SK-N-SH treated with all-trans-retinoic acid at 6 μM for 48 hours (cell line): Measurements from ENCODE around the gene KRTAP4-8.

Source experiments
- ATAC-seq: fragments of 200-7000 bp; cut with Tn5 transposase; 3 replicates; pipeline ENCODE4 v1.9.1; 2020; ENCODE audit warnings: mild to moderate bottlenecking, moderate library complexity
- CSDC2 ChIP-seq: fragments of 250-450 bp; sonication (Bioruptor Pico); IDR thresholded peaks from 2 replicates; pipeline ENCODE4 v1.5.0; 2020; ENCODE audit warnings: mild to moderate bottlenecking, moderate library complexity
- ESRRG ChIP-seq: fragments of 250-450 bp; sonication (Bioruptor Pico); IDR thresholded peaks from 2 replicates; pipeline ENCODE4 v1.6.1; 2021; ENCODE audit warnings: mild to moderate bottlenecking
- GLIS3 ChIP-seq: fragments of 250-450 bp; sonication (Bioruptor Pico); IDR thresholded peaks from 2 replicates; pipeline ENCODE4 v1.5.0; 2020; ENCODE audit warnings: mild to moderate bottlenecking, moderate library complexity
- OSR1 ChIP-seq: fragments of 250-450 bp; sonication (Bioruptor Pico); IDR thresholded peaks from 2 replicates; pipeline ENCODE4 v1.8.0; 2022; ENCODE audit warnings: moderate library complexity, mild to moderate bottlenecking, inconsistent platforms
- PPARA ChIP-seq: fragments of 250-450 bp; sonication (Bioruptor Pico); IDR thresholded peaks from 2 replicates; pipeline ENCODE4 v1.5.0; 2020; ENCODE audit warnings: mild to moderate bottlenecking, borderline replicate concordance
- RARB ChIP-seq: fragments of 250-450 bp; sonication (Bioruptor Pico); IDR thresholded peaks from 2 replicates; pipeline ENCODE4 v1.8.0; 2021; ENCODE audit warnings: mild to moderate bottlenecking, moderate library complexity
- TOX ChIP-seq: fragments of 250-450 bp; sonication (Bioruptor Pico); IDR thresholded peaks from 2 replicates; pipeline ENCODE4 v1.8.0; 2021; ENCODE audit warnings: mild to moderate bottlenecking, moderate library complexity, borderline replicate concordance
- ZC3H10 ChIP-seq: fragments of 250-450 bp; sonication (Bioruptor Pico); IDR thresholded peaks from 2 replicates; pipeline ENCODE4 v1.5.1; 2021; ENCODE audit warnings: mild to moderate bottlenecking, moderate library complexity
- ZNF565 ChIP-seq: fragments of 450-650 bp; formaldehyde crosslinking; conservative IDR thresholded peaks from 2 replicates; pipeline ENCODE4 v1.5.0; 2020; ENCODE audit warnings: low read depth, mild to moderate bottlenecking, moderate library complexity
- TF ChIP-seq, protein P1 (sequence below): fragments of 250-450 bp; sonication (Bioruptor Pico); IDR thresholded peaks from 2 replicates; pipeline ENCODE4 v1.8.0; 2020; ENCODE audit warnings: mild to moderate bottlenecking, moderate library complexity, borderline replicate concordance
- TF ChIP-seq, protein P2 (sequence below): fragments of 250-450 bp; sonication (Bioruptor Pico); IDR thresholded peaks from 2 replicates; pipeline ENCODE4 v1.5.1; 2020; ENCODE audit warnings: low read depth, mild to moderate bottlenecking, moderate library complexity
- TF ChIP-seq, protein P3 (sequence below): fragments of 250-450 bp; sonication (Bioruptor Pico); IDR thresholded peaks from 2 replicates; pipeline ENCODE4 v1.5.0; 2020; ENCODE audit warnings: mild to moderate bottlenecking, moderate library complexity
- TF ChIP-seq, protein P4 (sequence below): fragments of 250-450 bp; sonication (Bioruptor Pico); IDR thresholded peaks from 2 replicates; pipeline ENCODE4 v1.5.1; 2021; ENCODE audit warnings: mild to moderate bottlenecking, moderate library complexity
- TF ChIP-seq, protein P5 (sequence below): fragments of 250-450 bp; sonication (Bioruptor Pico); IDR thresholded peaks from 2 replicates; pipeline ENCODE4 v1.8.0; 2021; ENCODE audit warnings: low read depth, mild to moderate bottlenecking, moderate library complexity, borderline replicate concordance

Gene KRTAP4-8

DNA sequence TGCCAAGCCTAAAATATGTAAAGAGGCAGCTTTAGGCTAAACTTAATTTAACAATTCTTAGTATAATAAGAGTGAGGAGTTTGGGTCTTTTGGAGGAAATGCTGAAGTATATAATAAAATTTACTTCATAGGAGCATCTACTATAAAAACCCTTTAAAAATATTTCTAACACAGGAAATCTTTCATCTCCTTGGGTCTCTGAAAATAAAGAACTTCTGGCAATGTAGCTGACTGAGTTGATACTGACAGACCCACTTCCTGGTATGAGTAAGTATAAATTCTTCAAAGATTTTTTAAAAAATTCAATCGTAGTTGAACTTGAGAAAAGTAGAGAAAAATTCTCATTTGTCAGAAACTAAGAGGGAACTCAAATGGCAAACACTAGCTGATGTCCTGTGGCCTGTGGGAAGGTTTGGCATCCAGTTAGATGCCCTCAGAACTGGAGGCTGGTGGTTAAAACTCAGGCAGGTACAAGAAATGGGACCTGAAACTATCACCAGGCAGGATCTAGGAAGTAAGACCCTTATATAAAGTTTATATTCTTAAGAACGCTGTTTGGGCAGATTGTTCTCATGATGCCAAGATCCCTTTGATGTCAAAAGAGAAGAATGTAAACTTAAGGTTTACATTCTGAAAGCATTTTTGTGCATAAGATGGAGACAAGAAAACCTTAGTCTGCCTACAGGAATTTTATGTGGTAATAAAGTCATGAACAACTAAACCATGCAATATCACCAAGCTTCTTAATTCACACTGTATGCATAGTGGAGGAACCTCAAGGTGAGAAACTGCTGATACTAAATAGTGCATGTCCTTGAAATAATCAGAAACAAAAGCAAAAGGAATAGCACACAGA is 36.2 kb upstream of the KRTAP4-8 start (continued):
- TF ChIP-seq, protein P1, sequence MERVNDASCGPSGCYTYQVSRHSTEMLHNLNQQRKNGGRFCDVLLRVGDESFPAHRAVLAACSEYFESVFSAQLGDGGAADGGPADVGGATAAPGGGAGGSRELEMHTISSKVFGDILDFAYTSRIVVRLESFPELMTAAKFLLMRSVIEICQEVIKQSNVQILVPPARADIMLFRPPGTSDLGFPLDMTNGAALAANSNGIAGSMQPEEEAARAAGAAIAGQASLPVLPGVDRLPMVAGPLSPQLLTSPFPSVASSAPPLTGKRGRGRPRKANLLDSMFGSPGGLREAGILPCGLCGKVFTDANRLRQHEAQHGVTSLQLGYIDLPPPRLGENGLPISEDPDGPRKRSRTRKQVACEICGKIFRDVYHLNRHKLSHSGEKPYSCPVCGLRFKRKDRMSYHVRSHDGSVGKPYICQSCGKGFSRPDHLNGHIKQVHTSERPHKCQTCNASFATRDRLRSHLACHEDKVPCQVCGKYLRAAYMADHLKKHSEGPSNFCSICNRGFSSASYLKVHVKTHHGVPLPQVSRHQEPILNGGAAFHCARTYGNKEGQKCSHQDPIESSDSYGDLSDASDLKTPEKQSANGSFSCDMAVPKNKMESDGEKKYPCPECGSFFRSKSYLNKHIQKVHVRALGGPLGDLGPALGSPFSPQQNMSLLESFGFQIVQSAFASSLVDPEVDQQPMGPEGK (CRISPR knock-in tag), result no peak
- TF ChIP-seq PPARA (CRISPR knock-in tag), result no peak
- TF ChIP-seq GLIS3, result no peak
- TF ChIP-seq ZNF565, result no peak
- TF ChIP-seq OSR1 (CRISPR knock-in tag), result no peak
- TF ChIP-seq TOX (CRISPR knock-in tag), result no peak

DNA sequence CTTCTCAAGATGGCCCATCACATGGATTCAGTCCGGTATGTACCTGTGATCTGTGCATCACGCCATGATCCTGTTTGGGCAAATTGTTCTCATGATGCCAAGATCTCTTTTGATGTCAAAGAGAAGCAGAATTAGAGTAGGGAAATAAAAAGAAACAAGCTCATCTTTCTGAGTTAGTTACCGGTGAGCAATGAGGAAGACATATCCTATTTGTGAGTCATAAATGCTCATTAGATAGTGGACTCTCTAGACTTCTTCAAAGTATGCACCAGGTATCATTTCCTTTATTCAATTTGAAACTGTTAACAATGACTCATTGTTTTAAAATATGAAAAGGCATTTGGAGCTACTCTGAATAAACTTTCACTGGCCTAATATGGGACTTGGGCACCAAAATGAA is 34.0 kb upstream of the KRTAP4-8 start:
- no peak for TF ChIP-seq OSR1 (CRISPR knock-in tag)
- no peak for TF ChIP-seq CSDC2 (CRISPR knock-in tag)
- TF ChIP-seq, protein P2, sequence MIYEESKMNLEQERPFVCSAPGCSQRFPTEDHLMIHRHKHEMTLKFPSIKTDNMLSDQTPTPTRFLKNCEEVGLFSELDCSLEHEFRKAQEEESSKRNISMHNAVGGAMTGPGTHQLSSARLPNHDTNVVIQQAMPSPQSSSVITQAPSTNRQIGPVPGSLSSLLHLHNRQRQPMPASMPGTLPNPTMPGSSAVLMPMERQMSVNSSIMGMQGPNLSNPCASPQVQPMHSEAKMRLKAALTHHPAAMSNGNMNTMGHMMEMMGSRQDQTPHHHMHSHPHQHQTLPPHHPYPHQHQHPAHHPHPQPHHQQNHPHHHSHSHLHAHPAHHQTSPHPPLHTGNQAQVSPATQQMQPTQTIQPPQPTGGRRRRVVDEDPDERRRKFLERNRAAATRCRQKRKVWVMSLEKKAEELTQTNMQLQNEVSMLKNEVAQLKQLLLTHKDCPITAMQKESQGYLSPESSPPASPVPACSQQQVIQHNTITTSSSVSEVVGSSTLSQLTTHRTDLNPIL (CRISPR knock-in tag), result no peak
- TF ChIP-seq, protein P1 (CRISPR knock-in tag), result no peak
- no peak for TF ChIP-seq RARB (CRISPR knock-in tag)
- no peak for TF ChIP-seq ZC3H10 (CRISPR knock-in tag)
- TF ChIP-seq ZNF565, result no peak
- TF ChIP-seq, protein P3, sequence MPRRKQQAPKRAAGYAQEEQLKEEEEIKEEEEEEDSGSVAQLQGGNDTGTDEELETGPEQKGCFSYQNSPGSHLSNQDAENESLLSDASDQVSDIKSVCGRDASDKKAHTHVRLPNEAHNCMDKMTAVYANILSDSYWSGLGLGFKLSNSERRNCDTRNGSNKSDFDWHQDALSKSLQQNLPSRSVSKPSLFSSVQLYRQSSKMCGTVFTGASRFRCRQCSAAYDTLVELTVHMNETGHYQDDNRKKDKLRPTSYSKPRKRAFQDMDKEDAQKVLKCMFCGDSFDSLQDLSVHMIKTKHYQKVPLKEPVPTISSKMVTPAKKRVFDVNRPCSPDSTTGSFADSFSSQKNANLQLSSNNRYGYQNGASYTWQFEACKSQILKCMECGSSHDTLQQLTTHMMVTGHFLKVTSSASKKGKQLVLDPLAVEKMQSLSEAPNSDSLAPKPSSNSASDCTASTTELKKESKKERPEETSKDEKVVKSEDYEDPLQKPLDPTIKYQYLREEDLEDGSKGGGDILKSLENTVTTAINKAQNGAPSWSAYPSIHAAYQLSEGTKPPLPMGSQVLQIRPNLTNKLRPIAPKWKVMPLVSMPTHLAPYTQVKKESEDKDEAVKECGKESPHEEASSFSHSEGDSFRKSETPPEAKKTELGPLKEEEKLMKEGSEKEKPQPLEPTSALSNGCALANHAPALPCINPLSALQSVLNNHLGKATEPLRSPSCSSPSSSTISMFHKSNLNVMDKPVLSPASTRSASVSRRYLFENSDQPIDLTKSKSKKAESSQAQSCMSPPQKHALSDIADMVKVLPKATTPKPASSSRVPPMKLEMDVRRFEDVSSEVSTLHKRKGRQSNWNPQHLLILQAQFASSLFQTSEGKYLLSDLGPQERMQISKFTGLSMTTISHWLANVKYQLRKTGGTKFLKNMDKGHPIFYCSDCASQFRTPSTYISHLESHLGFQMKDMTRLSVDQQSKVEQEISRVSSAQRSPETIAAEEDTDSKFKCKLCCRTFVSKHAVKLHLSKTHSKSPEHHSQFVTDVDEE, result no peak
- TF ChIP-seq ESRRG (CRISPR knock-in tag), result no peak
- TF ChIP-seq, protein P4, sequence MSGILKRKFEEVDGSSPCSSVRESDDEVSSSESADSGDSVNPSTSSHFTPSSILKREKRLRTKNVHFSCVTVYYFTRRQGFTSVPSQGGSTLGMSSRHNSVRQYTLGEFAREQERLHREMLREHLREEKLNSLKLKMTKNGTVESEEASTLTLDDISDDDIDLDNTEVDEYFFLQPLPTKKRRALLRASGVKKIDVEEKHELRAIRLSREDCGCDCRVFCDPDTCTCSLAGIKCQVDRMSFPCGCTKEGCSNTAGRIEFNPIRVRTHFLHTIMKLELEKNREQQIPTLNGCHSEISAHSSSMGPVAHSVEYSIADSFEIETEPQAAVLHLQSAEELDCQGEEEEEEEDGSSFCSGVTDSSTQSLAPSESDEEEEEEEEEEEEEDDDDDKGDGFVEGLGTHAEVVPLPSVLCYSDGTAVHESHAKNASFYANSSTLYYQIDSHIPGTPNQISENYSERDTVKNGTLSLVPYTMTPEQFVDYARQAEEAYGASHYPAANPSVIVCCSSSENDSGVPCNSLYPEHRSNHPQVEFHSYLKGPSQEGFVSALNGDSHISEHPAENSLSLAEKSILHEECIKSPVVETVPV (CRISPR knock-in tag), result no peak
- TF ChIP-seq, all 23 proteins: peak for 0
- ATAC-seq, result no peak

DNA sequence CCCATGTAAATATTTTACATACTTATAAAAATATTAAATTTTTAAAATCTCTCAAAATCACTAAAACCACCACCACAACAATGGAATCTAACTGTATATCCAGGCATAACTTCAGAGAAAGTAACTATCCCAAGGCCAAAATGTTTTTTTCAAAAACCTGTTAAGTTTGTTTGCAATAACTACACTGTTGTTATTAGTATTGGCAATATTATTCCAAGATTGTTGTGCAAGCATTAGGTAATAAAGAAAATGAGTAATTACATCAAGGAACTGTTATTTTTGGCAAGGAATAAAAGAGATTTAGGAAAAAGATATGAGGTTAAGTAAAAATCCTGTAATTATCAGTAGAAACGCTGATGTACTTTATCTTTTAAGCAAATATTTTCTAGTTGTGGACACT is 29.4 kb upstream of the KRTAP4-8 start:
- ATAC-seq, result no peak
- TF ChIP-seq, protein P3, result no peak
- TF ChIP-seq, protein P5, sequence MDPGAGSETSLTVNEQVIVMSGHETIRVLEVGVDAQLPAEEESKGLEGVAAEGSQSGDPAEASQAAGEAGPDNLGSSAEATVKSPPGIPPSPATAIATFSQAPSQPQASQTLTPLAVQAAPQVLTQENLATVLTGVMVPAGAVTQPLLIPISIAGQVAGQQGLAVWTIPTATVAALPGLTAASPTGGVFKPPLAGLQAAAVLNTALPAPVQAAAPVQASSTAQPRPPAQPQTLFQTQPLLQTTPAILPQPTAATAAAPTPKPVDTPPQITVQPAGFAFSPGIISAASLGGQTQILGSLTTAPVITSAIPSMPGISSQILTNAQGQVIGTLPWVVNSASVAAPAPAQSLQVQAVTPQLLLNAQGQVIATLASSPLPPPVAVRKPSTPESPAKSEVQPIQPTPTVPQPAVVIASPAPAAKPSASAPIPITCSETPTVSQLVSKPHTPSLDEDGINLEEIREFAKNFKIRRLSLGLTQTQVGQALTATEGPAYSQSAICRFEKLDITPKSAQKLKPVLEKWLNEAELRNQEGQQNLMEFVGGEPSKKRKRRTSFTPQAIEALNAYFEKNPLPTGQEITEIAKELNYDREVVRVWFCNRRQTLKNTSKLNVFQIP (CRISPR knock-in tag), result no peak
- TF ChIP-seq, protein P2 (CRISPR knock-in tag), result no peak
